Stomach (tissue), 9 donors: ENCODE measurements around the gene FADS2. TPM values are rescaled to one million over a fixed set of nuclear protein-coding genes. Genes with fewer than 3 reads are reported as not detected.

Source experiments
- DNase-seq, 2 donors: peaks; one replicate each; pipeline versions ENCODE4 v3.0.0 to v3.0.0-alpha.2; 2013 to 2019
- H3K27ac ChIP-seq, 5 donors: fragments of 200-600 bp in 4 of 5; sonication (generic) in 4 of 5; one replicate each; pipeline ENCODE4 v1.5.1; 2013 to 2019; ENCODE audit warnings: mild to moderate bottlenecking in 1 of 5, moderate library complexity in 1 of 5
- H3K27me3 ChIP-seq, 3 donors: fragments of 200-600 bp; sonication (generic); one replicate each; pipeline ENCODE4 v1.5.1; 2017 to 2019; ENCODE audit warnings: mixed run types in 1 of 3
- H3K36me3 ChIP-seq, 4 donors: fragments of 200-600 bp; sonication (generic); 1 replicate in 3 of 4; 2 replicates in 1 of 4; pipeline ENCODE4 v1.5.1; 2016 to 2019
- H3K4me1 ChIP-seq, 4 donors: fragments of 200-600 bp; sonication (generic); one replicate each; pipeline ENCODE4 v1.5.1; 2016 to 2019
- H3K4me3 ChIP-seq, 4 donors: fragments of 200-600 bp; sonication (generic) in 3 of 4; one replicate each; pipeline ENCODE4 v1.5.1; 2016 to 2019; ENCODE audit warnings: mild to moderate bottlenecking in 1 of 4
- H3K9me3 ChIP-seq, 4 donors: fragments of 200-600 bp; sonication (generic); one replicate each; pipeline ENCODE4 v1.5.1; 2016 to 2019
- CTCF ChIP-seq, 7 experiments: fragments of 450-650 bp in 4 of 7; fragments of 200-600 bp in 3 of 7; sonication (generic) in 3 of 7; IDR thresholded peaks; one replicate each; pipeline ENCODE4 v1.5.1; 2016 to 2019; ENCODE audit warnings: antibody characterized with exemption in 7 of 7, control low read depth in 2 of 7, mild to moderate bottlenecking in 1 of 7
- EP300 ChIP-seq: sonication (generic); formaldehyde crosslinking; IDR thresholded peaks from one replicate; pipeline ENCODE4 v1.6.1; 2017; ENCODE audit warnings: antibody characterized with exemption
- POLR2A ChIP-seq, 4 donors: fragments of 450-650 bp; IDR thresholded peaks; one replicate each; pipeline ENCODE4 v1.6.1; 2016; ENCODE audit warnings: antibody characterized with exemption in 4 of 4, control low read depth in 2 of 4, mild to moderate bottlenecking in 1 of 4, moderate library complexity in 1 of 4
- POLR2AphosphoS5 ChIP-seq, 3 donors: sonication (generic); formaldehyde crosslinking; IDR thresholded peaks; one replicate each; pipeline ENCODE4 v1.6.1; 2016; ENCODE audit warnings: antibody characterized with exemption in 3 of 3
- WGBS, 5 donors: extraction: QIAGEN DNeasy Blood & Tissue Kit in 3 of 5; methylation state at CpG; one replicate each; pipeline versions ENCODE4 v1.1.5 to v1.1.7; 2013 to 2018; 5-methylcytosine and 5-hydroxymethylcytosine counted together
- intact Hi-C: fragments of 100-400 bp; cut with DNase I; formaldehyde crosslinking; loops from one replicate; pipeline ENCODE4 v1.15.1; 2023; ENCODE audit warnings: low total_unique reads
- polyA plus RNA-seq, 3 donors: library from polyadenylated mRNA; stranded (reverse); fragments of 200-250 nt; gene quantifications; one replicate each; pipeline ENCODE4 v1.2.3, GENCODE V29; 2013
- total RNA-seq, 5 donors: library from RNA; depleted of rRNA; stranded (reverse); fragments of >200 nt; gene quantifications; one replicate each; pipeline versions ENCODE4 v1.1.0 to v1.2.3, GENCODE V29; 2014 to 2016
- donor health status: healthy with polysubstance abuse.
- donor health status: Bipolar disorder and iron deficiency.
- donor health status: healthy.

The FADS2 gene
- total and polyA plus RNA-seq, 8 donors = 3.5 to 17.1 (median 13.0) TPM; not detected in 1

GRCh38 chr11:61844909-61845565, 16.9 kb downstream of the FADS2 start:
- no peak for DNase-seq
- TF ChIP-seq CTCF (IDR thresholded peaks at IDR 0.05) (no peak), POLR2A (IDR thresholded peaks at IDR 0.05) (no peak), EP300 (no peak), POLR2AphosphoS5 (IDR thresholded peaks at IDR 0.05) (no peak)
- intact Hi-C loops = no loop called here
- Histone ChIP-seq H3K4me1 (no peaks in the 10 kb centered on the region), H3K4me3 (no peak overlapping the region), H3K36me3 (peaks cover 0 to 83% (median 25%) of the 10 kb centered on the region in 4 donors), H3K27ac (no peak overlapping the region), H3K9me3 (no peaks in the 10 kb centered on the region), H3K27me3 (no peaks in the 10 kb centered on the region)
- 85 to 88% (median 85%) methylated on average over 16 of the region's 16 CpGs for WGBS, 5 donors

DNA sequence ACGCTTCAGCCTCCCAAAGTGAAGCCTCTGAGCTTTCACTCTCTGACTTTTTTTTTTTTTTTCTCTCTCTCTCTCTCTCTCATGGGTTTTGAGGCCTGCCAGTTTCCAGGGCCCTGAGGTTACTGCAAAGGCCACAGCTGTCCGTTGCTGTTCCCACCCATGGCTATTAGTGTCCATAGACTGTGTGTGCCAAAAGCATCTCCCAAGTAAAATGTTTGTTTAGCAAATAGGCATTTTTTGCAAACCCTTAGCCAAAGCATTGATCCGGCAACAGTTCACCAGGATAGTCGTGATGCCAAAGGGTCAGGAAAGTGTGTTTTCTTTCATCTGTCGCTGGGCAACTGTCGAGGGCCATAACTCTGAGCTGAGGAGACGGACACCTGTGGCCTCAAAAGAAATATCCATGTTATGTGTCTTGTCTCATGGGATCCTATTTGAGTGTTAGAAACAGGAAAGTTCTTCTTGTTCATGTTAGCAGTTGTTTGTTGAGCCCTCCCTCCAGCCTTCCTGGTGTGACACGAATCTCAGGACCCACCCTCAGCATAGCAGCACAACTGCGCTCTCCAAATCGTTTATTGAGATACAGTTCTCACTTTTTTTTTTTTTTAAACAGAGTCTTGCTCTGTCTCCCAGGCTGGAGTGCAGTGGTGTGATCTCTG, 18.4 kb downstream of the FADS2 start:
- no peak overlapping the region for H3K4me3 ChIP-seq
- no peak for DNase-seq
- H3K36me3 ChIP-seq = peaks cover 0 to 82% (median 26%) of the 10 kb centered on the region in 4 donors
- TF ChIP-seq EP300 (no peak), POLR2AphosphoS5 (IDR thresholded peaks at IDR 0.05) (no peak), POLR2A (IDR thresholded peaks at IDR 0.05) (no peak), CTCF (IDR thresholded peaks at IDR 0.05) (no peak)
- H3K4me1 ChIP-seq = no peaks in the 10 kb centered on the region
- no peaks in the 10 kb centered on the region for H3K9me3 ChIP-seq
- no peaks in the 10 kb centered on the region for H3K27me3 ChIP-seq
- 86 to 89% (median 87%) methylated on average over 10 of the region's 10 CpGs for WGBS, 5 donors
- no peak overlapping the region for H3K27ac ChIP-seq
- intact Hi-C loops = no loop called here

- intact Hi-C loops = no loop called here
- TF ChIP-seq POLR2A (IDR thresholded peaks at IDR 0.05) = no peak
- TF ChIP-seq CTCF (IDR thresholded peaks at IDR 0.05) = no peak
- TF ChIP-seq POLR2AphosphoS5 (IDR thresholded peaks at IDR 0.05) = no peak
- TF ChIP-seq EP300 = no peak
- 87 to 95% (median 93%) methylated on average over 18 of the region's 18 CpGs for WGBS, 5 donors
- DNase-seq = peak in 1 of 2 donors; percentile 1
- Histone ChIP-seq H3K4me1 (no peaks in the 10 kb centered on the region), H3K27me3 (no peaks in the 10 kb centered on the region), H3K9me3 (no peaks in the 10 kb centered on the region), H3K36me3 (peaks cover 0 to 76% (median 20%) of the 10 kb centered on the region in 4 donors), H3K27ac (no peak overlapping the region), H3K4me3 (no peak overlapping the region)
These were observed 19.9 kb downstream of the FADS2 start for GRCh38 chr11:61847914-61848581.

DNA sequence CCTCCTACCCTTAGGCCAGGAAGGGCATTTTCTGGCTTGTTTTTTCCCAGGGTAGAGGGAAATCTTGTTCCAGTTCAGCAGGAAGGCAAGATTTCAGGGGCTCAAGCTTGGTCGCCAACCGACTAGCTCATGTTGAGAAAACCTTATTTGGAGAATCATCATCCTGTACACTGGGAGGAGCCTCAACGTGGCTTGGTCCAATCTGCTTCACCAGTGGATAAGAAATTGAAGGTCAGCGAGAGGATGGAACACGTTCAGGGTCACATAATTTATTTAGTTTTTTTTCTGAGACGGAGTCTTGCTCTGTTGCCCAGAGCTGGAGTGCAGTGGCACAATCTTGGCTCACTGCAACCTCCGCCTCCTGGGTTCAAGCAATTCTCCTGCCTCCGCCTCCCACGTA, 20.5 kb downstream of the FADS2 start:
- WGBS, 5 donors = 89 to 95% (median 93%) methylated on average over 9 of the region's 9 CpGs
- Histone ChIP-seq H3K27ac (no peak overlapping the region), H3K9me3 (no peaks in the 10 kb centered on the region), H3K36me3 (peaks cover 0 to 74% (median 19%) of the 10 kb centered on the region in 4 donors), H3K4me3 (no peak overlapping the region), H3K27me3 (no peaks in the 10 kb centered on the region), H3K4me1 (no peaks in the 10 kb centered on the region)
- intact Hi-C loops = no loop called here
- no peak for DNase-seq
- TF ChIP-seq POLR2A (IDR thresholded peaks at IDR 0.05) (no peak), EP300 (no peak), CTCF (IDR thresholded peaks at IDR 0.05) (no peak), POLR2AphosphoS5 (IDR thresholded peaks at IDR 0.05) (no peak)
